GM12874 (cell line): ENCODE data around the gene PTPRA.

Source experiments
- CTCF ChIP-seq: IDR thresholded peaks from 2 replicates; pipeline ENCODE4 v1.5.1; 2011; ENCODE audit warnings: low read depth, mild to moderate bottlenecking, control low read depth, low read length, moderate library complexity; ENCODE audit not compliant: insufficient read depth

Gene PTPRA

GRCh38 chr20:3070725-3071124 lies 197.4 kb downstream of the PTPRA start:
- no peak for TF ChIP-seq CTCF

- TF ChIP-seq CTCF: no peak
Measured at GRCh38 chr20:3071266-3071609, 198.0 kb downstream of the PTPRA start.

GRCh38 chr20:3071610-3072529 lies 198.6 kb downstream of the PTPRA start, which contains the start of gene OXT:
OXT (plus strand) TSS chr20:3071620; CDS start chr20:3071656, 36 bp downstream.
- no peak for TF ChIP-seq CTCF

- TF ChIP-seq CTCF: no peak
Measured at GRCh38 chr20:3072530-3073250, 199.4 kb downstream of the PTPRA start.

- no peak for TF ChIP-seq CTCF
Measured at GRCh38 chr20:3074812-3075211, 201.5 kb downstream of the PTPRA start.

- no peak for TF ChIP-seq CTCF
Measured at GRCh38 chr20:3077618-3078134, 204.4 kb downstream of the PTPRA start.

- no peak for TF ChIP-seq CTCF
Measured at GRCh38 chr20:3080939-3081388, 207.7 kb downstream of the PTPRA start.
